ENCODE measurements around the gene WWC2.
"Not testable (repeated sequence)": the region's sequence is repeated elsewhere in the genome, so short reads cannot be mapped to it uniquely, and the experiment has no call there.

The WWC2 gene

GRCh38 chr4:183107891-183108459 is 8.9 kb downstream of the WWC2 start:
- no peak for DNase-seq (ENCODE audit: extremely low read depth, low read depth)
- TF ChIP-seq CTCF (IDR thresholded peaks at IDR 0.05; ENCODE audit: low read depth, low read length, missing control alignments), result no peak
- no peak overlapping the region for H3K4me3 ChIP-seq (replicated peaks; ENCODE audit: low read depth, low read length)

- DNase-seq (ENCODE audit: extremely low read depth, low read depth), result no peak
- H3K4me3 ChIP-seq (replicated peaks; ENCODE audit: low read depth, low read length), result no peak overlapping the region
- no peak for TF ChIP-seq CTCF (IDR thresholded peaks at IDR 0.05; ENCODE audit: low read depth, low read length, missing control alignments)
Measured at GRCh38 chr4:183110244-183110643, 11.2 kb downstream of the WWC2 start.

- DNase-seq (ENCODE audit: extremely low read depth, low read depth), result no peak
- H3K4me3 ChIP-seq (replicated peaks; ENCODE audit: low read depth, low read length), result no peak overlapping the region
- no peak for TF ChIP-seq CTCF (IDR thresholded peaks at IDR 0.05; ENCODE audit: low read depth, low read length, missing control alignments)
Measured at GRCh38 chr4:183111452-183111885, 12.4 kb downstream of the WWC2 start.

- no peak for TF ChIP-seq CTCF (IDR thresholded peaks at IDR 0.05; ENCODE audit: low read depth, low read length, missing control alignments)
- no peak for DNase-seq (ENCODE audit: extremely low read depth, low read depth)
- H3K4me3 ChIP-seq (replicated peaks; ENCODE audit: low read depth, low read length), result no peak overlapping the region
Measured at GRCh38 chr4:183118141-183118540, 19.1 kb downstream of the WWC2 start.

GRCh38 chr4:183118585-183118984 is 19.5 kb downstream of the WWC2 start:
- no peak for DNase-seq (ENCODE audit: extremely low read depth, low read depth)
- no peak for TF ChIP-seq CTCF (IDR thresholded peaks at IDR 0.05; ENCODE audit: low read depth, low read length, missing control alignments)
- no peak overlapping the region for H3K4me3 ChIP-seq (replicated peaks; ENCODE audit: low read depth, low read length)

- not testable (repeated sequence) for H3K4me3 ChIP-seq (replicated peaks; ENCODE audit: low read depth, low read length); DNase-seq (ENCODE audit: extremely low read depth, low read depth)
Measured at GRCh38 chr4:183121660-183122059, 22.6 kb downstream of the WWC2 start.

- H3K4me3 ChIP-seq (replicated peaks; ENCODE audit: low read depth, low read length), result no peak overlapping the region
- DNase-seq (ENCODE audit: extremely low read depth, low read depth), result no peak
- TF ChIP-seq CTCF (IDR thresholded peaks at IDR 0.05; ENCODE audit: low read depth, low read length, missing control alignments), result no peak
Measured at GRCh38 chr4:183124228-183124627, 25.2 kb downstream of the WWC2 start.

All from HFF-Myc (cell line).